HG02870 (cell line): ENCODE measurements around the gene SLU7.

ENCODE experiments used
- ATAC-seq: cut with Tn5 transposase; IDR thresholded peaks from one replicate; pipeline ENCODE4 v1.9.1; 2021; ENCODE audit warnings: mild to moderate bottlenecking, moderate library complexity; ENCODE audit not compliant: unreplicated experiment

The SLU7 gene

DNA sequence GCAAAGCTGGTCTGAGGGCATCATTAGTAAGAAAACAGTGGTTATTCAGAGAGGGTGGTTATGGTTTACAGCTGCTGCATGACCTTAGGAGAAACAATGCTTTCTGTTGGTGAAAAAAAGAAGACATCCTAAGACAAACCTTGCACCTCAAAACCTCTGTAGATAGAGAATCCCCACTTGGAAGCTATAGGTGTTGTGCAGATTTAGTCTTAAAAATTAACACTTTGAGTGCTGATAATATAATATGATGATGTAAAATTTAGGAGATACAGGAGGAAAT is 1.4 kb upstream of the SLU7 start:
- no peak for ATAC-seq

GRCh38 chr5:160419458-160420330 is 813 bp upstream of the SLU7 start:
- ATAC-seq = no peak

- ATAC-seq = peak; percentile 79
These were observed 19.2 kb downstream of the SLU7 start, which contains the start of gene FAM200C for GRCh38 chr5:160399402-160400353. TSS of gene FAM200C (minus strand) at chr5:160400054. CDS start at chr5:160395490, 4,564 bp downstream.

DNA sequence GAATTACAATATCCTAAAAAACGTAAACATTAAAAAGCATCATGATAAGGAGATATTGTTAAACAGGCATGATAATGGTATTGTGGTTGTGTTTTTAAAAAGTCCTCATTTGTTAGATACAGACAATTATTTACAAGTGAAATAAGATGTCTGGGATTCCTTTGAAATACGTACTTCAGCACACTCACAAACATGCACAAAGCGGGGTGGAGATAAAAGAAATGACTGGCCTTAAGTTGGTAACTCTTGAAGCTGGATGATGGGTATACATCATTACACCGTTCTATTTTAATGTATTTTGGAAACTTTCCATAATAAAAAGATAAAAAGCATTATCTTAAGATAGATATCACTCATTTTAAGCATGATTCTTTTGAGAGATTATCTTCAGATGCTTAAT is 20.1 kb downstream of the SLU7 start:
- ATAC-seq = no peak

- no peak for ATAC-seq
These were observed 21.4 kb downstream of the SLU7 start for GRCh38 chr5:160397492-160397891.

DNA sequence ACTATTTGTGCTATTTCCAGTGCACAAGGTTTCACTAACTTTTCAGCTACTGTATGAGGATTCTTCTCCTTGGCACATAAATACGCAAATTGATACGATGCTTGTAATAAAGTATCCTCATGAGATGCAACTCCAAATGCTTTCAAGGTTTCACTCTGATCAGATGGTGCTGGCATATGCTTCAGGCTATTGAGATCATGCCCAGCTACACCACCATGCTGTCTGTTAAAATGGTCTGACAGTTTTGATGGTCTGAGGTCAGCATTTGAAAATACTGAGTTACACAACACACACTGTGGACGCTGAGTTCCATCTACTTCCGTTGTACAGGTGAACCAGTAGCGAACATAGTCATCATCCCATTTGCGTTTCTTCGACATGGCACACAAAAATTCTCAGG is 23.8 kb downstream of the SLU7 start:
- ATAC-seq = no peak

GRCh38 chr5:160390787-160391696 is 27.8 kb downstream of the SLU7 start:
- ATAC-seq = no peak

DNA sequence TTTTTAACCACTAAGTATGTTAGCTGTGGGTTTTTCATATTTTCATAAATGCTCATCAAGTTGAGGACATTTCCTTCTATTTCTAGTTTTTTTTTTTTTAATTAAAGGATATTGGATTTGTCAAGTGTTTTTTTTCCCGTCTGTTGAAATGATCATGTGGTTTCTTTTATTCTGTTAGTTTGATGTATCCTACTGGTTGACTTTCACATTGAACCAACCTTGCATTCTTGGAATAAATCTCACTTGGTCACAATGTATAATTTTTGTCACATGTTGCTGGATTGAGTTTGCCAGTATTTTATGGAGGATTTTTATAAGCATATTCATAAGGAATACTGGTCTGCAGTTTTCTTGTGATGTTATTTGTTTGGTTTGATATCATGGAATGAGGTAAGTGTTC is 31.4 kb downstream of the SLU7 start:
- ATAC-seq = no peak

GRCh38 chr5:160385496-160385895 is 33.4 kb downstream of the SLU7 start:
- no peak for ATAC-seq

DNA sequence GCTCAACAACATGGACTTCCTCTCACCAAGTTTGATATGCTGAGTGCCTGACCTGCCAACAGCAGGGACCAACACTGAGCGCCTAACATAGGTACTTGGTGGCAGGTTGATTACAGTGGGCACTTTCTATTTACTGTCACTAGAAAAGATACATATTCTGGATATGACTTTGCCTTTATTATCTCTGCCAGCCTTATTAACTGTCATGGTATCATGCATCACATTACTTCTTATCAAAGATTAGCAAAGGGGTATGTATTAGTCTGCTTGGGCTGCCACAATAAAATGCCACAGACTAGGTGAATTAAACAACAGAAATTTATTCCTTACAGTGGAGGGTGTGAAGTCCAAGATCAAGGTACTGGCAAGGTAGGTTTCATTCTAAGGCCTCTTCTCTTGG is 34.2 kb downstream of the SLU7 start:
- ATAC-seq = no peak

- no peak for ATAC-seq
These were observed 36.5 kb downstream of the SLU7 start for GRCh38 chr5:160382346-160382745.

GRCh38 chr5:160380041-160380440 is 38.8 kb downstream of the SLU7 start:
- no peak for ATAC-seq

DNA sequence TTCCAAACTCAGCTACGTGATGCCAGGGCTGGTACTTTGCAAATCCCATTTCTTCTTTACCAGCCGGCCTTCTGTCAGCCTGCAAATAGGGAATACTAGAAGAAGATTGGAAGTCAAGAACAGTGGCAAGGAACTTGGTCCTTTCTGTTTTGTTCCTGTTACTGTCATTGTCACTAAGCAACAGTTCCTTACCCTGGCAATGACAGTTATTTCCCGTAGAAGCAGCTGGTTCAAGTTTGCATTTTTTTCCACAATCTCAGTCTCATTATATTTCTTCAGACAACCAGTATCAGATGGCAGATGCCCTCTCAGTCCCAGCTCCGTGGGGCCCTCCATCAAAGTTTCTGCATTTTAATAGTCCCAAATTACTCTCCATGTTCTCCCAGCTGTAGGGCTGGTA is 39.4 kb downstream of the SLU7 start:
- no peak for ATAC-seq

GRCh38 chr5:160378330-160378729 is 40.6 kb downstream of the SLU7 start:
- no peak for ATAC-seq

DNA sequence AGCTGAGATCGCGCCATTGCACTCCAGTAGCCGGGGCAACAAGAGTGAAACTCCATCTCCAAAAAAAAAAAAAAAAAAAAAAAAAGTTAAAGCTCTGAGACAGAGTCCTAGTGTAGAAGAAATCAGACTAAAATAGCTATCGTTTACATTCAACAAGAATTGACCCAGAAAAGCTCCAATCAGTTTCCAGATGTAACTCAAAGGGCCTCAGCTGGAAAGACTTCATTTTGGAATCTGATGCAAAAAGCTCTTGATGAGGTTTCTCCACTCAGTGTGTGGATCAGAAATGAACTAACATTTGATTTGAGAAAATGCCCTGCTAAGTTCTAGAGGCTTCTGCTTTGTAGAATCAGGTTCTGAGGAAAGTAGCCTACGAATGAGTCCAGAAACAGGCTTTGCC is 41.2 kb downstream of the SLU7 start:
- no peak for ATAC-seq

- ATAC-seq = no peak
These were observed 42.5 kb downstream of the SLU7 start for GRCh38 chr5:160376416-160376815.

- no peak for ATAC-seq
These were observed 43.2 kb downstream of the SLU7 start for GRCh38 chr5:160375701-160376100.

GRCh38 chr5:160375166-160375565 is 43.7 kb downstream of the SLU7 start:
- ATAC-seq = no peak

GRCh38 chr5:160371294-160371693 is 47.6 kb downstream of the SLU7 start:
- no peak for ATAC-seq

- no peak for ATAC-seq
These were observed 48.2 kb downstream of the SLU7 start for GRCh38 chr5:160370713-160371034.
